Measurements from ENCODE around the gene PRKAR2B.

The PRKAR2B gene

DNA sequence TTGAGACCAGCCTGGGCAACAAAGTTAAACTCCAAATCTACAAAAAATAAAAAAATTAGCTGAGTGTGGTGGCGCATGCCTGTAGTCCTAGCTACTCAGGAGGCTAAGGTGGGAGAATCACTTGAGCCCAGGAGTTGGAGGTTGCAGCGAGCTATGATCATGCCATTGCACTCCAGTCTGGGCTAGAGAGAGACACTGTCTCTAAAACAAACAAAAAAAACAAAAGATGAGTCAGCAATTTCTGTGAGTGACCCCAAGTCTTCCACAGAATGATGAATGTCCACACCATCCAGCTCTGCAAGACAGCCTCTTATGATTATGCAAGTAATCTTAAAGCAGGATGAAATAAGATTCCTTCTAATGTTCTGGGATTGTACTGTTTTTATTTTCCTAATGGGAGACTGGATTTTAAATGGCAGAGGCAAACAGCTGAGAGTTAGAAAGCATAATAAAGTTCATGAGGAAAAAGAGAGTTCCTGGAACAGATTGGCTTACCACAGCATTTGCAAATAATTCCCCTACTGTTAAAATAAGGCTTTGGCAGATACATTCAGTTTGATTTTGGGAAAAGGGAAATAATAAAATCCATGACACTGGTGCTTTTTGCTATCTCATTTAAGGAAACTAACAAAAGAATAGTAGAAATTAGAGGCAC, 18.9 kb upstream of the PRKAR2B start:
- TF ChIP-seq, protein P1, sequence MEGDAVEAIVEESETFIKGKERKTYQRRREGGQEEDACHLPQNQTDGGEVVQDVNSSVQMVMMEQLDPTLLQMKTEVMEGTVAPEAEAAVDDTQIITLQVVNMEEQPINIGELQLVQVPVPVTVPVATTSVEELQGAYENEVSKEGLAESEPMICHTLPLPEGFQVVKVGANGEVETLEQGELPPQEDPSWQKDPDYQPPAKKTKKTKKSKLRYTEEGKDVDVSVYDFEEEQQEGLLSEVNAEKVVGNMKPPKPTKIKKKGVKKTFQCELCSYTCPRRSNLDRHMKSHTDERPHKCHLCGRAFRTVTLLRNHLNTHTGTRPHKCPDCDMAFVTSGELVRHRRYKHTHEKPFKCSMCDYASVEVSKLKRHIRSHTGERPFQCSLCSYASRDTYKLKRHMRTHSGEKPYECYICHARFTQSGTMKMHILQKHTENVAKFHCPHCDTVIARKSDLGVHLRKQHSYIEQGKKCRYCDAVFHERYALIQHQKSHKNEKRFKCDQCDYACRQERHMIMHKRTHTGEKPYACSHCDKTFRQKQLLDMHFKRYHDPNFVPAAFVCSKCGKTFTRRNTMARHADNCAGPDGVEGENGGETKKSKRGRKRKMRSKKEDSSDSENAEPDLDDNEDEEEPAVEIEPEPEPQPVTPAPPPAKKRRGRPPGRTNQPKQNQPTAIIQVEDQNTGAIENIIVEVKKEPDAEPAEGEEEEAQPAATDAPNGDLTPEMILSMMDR (IDR thresholded peaks at IDR 0.05; ENCODE audit: insufficient read depth, low read depth, low read length, missing control alignments): no peak
- H3K4me3 ChIP-seq (ENCODE audit: low read depth, low read length): no peak overlapping the region
- DNase-seq (ENCODE audit: low read depth): no peak

GRCh38 chr7:107026166-107026565, 18.3 kb upstream of the PRKAR2B start:
- no peak overlapping the region for H3K4me3 ChIP-seq (ENCODE audit: low read depth, low read length)
- DNase-seq (ENCODE audit: low read depth): no peak
- TF ChIP-seq, protein P1 (IDR thresholded peaks at IDR 0.05; ENCODE audit: insufficient read depth, low read depth, low read length, missing control alignments): no peak

GRCh38 chr7:107027208-107027607, 17.3 kb upstream of the PRKAR2B start:
- no peak overlapping the region for H3K4me3 ChIP-seq (ENCODE audit: low read depth, low read length)
- DNase-seq (ENCODE audit: low read depth): no peak
- TF ChIP-seq, protein P1 (IDR thresholded peaks at IDR 0.05; ENCODE audit: insufficient read depth, low read depth, low read length, missing control alignments): no peak

DNA sequence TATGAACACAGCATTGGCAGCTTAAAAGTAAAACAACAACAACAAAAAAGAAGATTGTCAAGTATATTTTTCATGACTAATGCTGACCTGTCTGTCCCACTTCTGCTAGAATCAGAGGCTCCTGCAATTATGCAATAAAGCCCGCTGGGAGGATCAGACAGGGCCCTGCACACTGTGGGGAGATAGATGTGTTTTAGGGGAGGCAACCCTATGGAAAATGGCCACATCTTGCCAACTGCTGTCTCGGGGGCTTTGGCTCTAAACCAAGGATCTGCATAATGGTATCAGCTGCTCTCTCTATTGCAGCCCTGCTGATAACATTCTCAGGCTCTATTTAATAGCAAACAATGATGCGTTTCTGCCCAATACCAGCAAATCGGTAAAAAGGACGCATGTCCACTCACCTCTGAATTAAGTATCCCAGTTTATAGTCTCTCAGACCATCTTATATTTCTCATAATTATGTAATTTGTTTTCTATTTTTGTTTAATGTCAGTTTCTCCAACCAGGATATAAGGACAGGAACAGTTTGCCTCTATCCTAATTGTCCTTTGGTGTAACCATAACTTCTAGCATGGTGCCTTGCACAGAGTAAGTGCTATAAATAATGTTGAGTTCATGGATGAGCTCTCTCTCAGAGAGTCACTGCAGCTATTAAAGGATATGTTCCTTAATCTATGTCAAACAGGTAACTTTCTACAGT, 15.3 kb upstream of the PRKAR2B start:
- no peak for DNase-seq (ENCODE audit: low read depth)
- TF ChIP-seq, protein P1 (IDR thresholded peaks at IDR 0.05; ENCODE audit: insufficient read depth, low read depth, low read length, missing control alignments): no peak
- H3K4me3 ChIP-seq (ENCODE audit: low read depth, low read length): no peak overlapping the region

DNA sequence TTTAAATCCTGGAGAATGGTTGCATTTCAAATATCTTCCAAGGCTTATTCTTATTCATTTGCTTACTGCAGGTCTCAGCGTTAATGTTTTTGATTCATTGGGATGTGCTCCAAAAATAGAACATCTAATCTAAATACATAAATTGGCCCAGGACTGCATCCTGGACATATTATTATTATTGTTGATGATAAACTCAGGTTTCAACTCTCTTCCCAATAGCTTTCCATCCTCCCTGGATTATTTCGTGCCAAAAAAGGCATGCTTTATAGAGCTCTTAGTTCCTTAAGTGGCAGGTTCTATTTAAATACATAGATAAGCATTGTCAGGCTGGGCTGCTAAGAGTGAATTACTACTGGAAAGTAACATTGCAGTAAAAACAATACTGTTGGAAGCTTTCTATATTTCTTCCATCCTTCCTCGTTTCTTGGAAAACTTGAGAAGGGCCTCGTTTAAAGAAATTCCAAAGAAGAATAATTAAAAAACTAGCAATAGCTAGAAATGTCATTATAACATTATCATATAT, 14.7 kb upstream of the PRKAR2B start:
- no peak for DNase-seq (ENCODE audit: low read depth)
- TF ChIP-seq, protein P1 (IDR thresholded peaks at IDR 0.05; ENCODE audit: insufficient read depth, low read depth, low read length, missing control alignments): no peak
- no peak overlapping the region for H3K4me3 ChIP-seq (ENCODE audit: low read depth, low read length)

DNA sequence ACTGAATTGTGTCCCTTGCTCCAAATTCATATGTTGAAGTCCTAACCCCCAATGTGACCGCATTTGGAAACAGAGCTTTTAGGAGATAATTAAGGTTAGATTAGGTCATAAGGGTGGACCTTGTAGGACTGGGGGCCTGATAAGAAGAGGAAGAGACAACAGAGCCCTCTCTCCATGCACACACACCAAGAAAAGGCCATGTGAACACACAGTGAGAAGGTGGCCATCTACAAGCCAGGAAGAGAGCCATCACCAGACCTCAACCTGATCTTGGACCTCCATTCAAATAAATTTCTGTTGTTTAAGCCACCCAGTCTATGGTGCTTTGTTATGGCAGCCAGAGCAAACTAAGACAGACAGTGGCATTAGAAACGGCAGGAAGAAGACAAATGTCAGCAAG, 12.5 kb upstream of the PRKAR2B start:
- TF ChIP-seq, protein P1 (IDR thresholded peaks at IDR 0.05; ENCODE audit: insufficient read depth, low read depth, low read length, missing control alignments): no peak
- H3K4me3 ChIP-seq (ENCODE audit: low read depth, low read length): no peak overlapping the region
- DNase-seq (ENCODE audit: low read depth): no peak
